ENCODE measurements around the gene KLHDC10.
"Not testable (repeated sequence)": the region's sequence is repeated elsewhere in the genome, so short reads cannot be mapped to it uniquely, and the experiment has no call there.

KLHDC10 gene

DNA sequence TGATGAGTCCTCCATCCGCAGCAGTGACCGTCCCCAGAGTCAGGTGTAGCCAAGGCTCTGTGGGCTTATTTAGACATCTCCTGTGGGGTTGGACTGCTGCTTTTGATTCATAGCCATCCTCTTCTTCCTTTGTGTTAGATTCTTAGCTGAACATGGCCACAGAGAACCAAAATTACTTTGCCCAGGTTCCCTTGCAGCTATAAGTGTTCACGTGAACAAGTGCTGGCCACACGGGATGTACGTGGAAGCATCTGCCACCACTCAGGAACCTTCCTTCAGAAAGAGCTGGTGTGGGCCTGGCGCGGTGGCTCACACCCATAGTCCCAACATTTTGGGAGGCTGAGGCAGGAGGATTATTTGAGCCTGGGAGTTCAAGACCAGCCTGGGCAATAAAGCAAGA, 85.8 kb downstream of the KLHDC10 start:
- no peak for DNase-seq

DNA sequence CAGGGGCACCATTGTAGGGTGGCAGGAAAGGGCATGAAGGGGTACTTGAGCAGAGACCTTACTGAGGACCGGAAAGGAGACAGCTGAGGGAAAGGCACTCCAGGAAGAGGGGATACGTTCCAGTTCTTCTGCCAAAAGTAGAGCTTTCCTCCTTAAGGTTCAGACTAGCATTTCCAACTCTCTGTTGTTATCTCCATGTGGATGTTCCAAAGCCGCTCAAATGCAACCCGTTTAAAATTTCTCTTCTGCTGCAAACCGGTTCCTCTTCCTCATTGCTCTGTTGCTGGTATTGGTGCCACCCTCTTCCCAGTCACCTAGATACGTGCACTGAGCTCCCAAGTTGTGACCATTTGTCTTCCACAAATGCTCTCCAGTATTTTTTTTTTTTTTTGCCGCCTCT, 87.4 kb downstream of the KLHDC10 start:
- no peak for DNase-seq

DNA sequence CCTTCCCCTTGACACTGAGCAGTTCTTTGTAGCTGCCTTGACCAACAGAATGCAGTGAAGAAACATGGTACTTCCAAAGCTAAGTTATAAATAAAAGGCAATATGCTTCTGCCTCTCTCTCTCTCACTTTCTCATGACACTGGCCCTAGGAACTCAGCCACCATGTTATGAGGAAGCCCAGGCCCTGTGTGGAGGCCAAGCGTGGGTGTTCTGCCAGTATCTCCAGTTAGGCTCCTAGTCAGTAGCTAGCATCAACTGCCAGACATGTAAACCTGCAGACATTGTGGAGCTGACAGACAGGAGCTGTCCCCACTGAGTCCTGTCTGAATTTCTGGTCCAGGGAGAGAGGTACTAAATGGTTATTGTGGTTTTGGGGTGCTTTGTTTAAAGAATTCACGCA, 89.7 kb downstream of the KLHDC10 start:
- no peak for DNase-seq

DNA sequence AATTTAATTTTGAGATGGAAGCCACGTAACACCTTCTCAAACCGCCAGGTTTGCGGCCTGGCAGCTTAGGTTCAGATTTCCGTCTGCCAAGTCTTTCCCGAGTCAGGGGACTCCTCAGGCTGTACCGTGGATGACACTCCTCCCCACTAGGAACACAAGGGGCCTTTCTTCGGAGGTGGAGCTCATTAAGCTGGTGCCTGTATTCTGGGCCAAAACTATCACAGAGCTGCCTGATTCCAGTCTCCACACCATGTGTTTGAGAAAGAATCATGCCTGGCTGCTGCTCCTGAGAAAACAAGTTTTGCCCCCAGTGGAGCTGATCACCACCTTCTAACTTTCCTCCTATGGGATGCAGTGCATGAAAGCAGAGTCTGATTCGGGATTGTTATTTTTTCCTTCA, 90.1 kb downstream of the KLHDC10 start:
- no peak for DNase-seq

DNA sequence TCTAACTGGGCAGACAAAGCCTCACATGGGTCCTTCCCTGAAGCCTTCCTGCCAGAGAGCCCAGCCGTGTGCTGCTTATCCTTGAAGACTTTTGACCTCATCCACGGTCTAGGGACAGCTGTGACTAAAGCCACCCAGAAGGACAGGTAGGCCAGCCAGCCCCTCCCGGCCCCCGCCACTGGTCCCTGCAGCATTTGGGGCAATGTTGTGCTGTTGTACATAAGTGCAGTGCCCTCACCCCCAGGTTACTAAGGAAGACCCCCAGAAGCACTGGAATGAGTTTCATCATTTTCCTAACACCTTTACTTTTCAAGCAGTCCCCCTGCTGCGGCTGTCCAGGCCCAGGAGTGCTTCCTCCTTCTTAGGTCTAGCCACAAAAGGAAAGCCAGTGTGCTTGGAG, 91.9 kb downstream of the KLHDC10 start:
- no peak for DNase-seq

DNA sequence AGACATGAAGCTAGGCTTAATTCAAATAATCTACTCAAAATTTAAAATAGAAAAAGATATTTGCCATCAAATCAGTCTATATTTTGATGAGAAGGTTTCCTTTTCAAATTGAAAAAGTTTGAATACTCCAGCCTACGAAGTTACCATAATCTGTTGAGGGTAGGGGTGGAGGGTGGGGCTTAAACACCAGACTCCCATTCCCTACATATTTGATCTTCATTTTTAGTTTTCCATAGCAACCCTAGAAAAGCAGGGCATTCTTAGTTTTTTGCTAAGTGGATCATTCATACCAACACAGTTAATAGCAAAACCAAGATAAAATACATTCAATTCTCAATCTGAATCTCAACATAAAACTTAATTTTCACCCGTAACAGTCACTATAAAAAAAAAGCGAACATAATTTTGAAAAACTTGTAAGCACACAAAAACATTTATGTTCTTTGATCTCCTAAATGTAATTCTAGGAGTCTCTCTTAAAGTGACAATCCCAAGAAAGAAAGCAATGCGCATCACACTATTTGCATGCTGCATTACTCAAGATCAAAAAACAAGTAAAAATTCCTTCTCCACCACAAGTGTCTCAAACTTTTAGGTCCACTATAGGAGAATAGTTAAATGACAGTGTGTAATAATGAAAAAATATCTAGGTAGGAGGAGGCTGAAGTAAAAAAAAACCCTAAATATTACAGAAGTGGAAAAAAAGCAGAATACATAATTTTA, 104.1 kb downstream of the KLHDC10 start:
- no peak for DNase-seq

DNA sequence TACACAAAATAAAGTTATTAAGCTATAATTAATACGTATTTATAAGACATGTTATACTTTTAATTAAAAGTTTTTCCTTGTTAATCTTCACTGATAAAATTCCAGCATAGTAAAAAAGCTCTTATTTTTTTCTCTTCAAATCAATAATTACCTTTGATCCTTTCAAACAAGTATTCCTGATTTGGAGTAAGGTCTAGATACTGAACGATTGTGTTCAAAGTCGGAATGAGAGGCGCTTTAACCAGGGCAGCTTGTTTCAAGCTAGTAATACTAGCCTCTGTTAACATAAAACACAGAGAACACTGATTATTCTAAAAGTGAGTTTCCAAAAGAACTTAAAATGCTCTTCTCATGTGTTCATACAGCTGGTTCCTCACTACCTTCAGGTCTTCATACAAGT, 107.9 kb downstream of the KLHDC10 start:
- no peak for DNase-seq

DNA sequence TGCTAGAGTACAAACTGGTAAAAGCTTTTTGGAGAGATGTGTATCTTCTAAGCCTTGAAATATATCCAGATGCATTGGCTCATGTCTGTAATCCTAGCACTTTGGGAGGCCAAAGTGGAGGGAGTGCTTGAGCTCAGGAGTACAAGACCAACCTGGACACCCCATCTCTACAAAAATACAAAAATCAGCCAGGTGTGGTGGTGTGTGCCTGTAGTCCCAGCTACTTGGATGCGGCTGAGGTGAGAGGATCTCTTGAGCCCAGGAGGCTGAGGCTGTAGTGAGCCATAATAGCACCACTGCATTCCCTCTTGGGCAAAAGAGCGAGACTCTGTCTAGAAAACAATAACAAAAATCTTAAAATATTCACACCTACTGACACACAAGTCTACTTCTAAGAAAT, 109.3 kb downstream of the KLHDC10 start:
- DNase-seq: no peak

DNA sequence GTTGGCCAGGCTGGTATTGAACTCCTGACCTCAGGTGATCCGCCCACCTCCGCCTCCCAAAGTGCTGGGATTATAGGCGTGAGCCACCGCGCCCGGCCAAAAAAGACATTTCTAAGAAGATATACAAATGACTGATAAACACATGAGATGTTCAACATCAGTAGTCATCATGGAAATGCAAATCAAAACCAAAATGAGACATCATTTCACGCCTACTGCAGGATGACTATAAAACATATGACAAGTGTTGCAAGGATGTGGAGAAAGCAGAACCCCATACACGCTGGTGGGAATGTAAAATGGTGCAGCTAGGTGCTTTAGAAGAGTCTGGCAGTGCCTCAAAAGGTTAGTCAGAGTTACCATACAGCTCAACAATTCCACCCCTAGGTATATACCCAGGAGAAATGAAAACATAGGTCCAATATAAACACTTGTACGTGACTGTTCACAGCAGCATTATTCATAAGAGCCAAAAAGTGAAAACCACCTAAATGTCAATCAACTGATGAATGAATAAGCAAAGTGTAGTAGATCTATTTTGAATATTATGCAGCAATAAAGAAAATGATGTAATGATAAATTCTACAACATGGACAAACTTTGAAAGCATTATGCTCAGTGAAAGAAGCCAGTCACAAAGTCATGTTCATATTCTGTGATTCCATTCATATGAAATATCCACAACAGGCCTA, 110.4 kb downstream of the KLHDC10 start:
- DNase-seq: no peak

DNA sequence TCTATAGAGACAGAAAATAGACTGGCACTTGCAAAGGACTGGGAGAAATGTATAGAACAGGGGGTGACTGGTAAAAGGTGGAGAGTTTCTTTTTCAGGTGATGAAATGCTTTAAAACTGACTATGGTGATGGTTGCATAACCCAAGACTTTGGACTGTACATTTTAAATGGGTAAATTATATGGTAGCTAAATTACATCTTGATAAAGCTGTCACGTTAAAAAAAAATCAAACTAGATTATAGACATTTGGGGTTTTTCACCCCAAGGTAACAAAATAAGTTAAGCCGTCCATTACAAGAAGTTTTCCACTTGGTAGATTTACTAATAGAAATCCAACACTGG, 110.9 kb downstream of the KLHDC10 start:
- DNase-seq: no peak

DNA sequence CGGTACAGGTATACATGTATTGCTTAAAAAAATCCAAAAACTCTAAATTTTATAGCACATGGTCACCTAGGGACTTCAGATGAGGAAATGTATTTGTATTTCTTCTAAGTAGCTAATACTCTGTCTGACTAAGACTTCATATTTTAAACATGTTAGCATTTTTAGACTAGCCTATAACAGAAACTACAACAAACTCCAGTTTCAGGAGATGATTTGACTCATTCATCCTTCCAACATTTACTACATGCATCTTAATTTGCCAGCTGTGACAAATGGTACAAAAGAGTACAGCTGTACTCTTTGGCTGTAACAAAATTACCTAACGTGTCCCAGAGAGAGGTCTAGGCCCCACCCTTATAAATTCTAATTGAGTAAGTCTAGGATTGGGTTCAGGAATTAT, 112.7 kb downstream of the KLHDC10 start:
- no peak for DNase-seq

DNA sequence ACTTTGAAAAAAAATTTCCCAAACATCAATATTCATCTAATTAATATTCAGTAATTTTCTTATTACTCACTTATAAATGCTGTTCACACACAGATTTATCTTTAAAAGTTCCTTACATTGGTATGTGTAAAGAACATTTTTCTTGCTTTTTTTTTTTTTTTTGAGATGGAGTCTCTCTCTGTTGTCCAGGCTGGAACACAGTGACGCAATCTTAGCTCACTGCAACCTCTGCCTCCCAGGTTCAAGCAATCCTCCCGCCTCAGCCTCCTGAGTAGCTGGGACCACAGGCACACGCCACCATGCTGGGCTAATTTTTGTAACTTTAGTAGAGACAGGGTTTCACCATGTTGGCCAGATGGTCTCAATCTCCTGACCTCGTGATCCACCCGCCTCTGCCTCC, 114.0 kb downstream of the KLHDC10 start:
- DNase-seq: not testable (repeated sequence)

Data from DMS79 treated with DMSO at 0.1 percent for 48 hours (cell line).